GM12878 (cell line): ENCODE results near the gene ATP6V1A. TPM values are rescaled to one million over a fixed set of nuclear protein-coding genes. Genes with fewer than 3 reads are reported as not detected.

Experiments used
- CBX5 ChIP-seq: sonication (generic); IDR thresholded peaks from 2 replicates; pipeline ENCODE4 v1.6.1; 2016; ENCODE audit warnings: low read depth, moderate library complexity, mild to moderate bottlenecking, inconsistent platforms
- KDM1A ChIP-seq: fragments of 200-600 bp; sonication (generic); IDR thresholded peaks from 2 replicates; pipeline ENCODE4 v1.6.1; 2016; ENCODE audit warnings: borderline replicate concordance
- NR2C2 ChIP-seq: IDR thresholded peaks from 2 replicates; pipeline ENCODE4 v1.6.1; 2011; ENCODE audit warnings: borderline replicate concordance, low read depth; ENCODE audit not compliant: control insufficient read depth, insufficient read length
- POLR2AphosphoS2 ChIP-seq: IDR thresholded peaks from 2 replicates; pipeline ENCODE4 v1.6.1; 2011; ENCODE audit warnings: low read depth, mild to moderate bottlenecking, low read length, improper control_type of control experiment, moderate library complexity
- RAD51 ChIP-seq: fragments of 450-650 bp; IDR thresholded peaks from 2 replicates; pipeline ENCODE4 v1.6.1; 2016; ENCODE audit warnings: moderate library complexity, mild to moderate bottlenecking, inconsistent platforms
- ZNF384 ChIP-seq: IDR thresholded peaks from 2 replicates; pipeline ENCODE4 v1.6.1; 2012; ENCODE audit warnings: low read depth, mild to moderate bottlenecking, low read length, improper control_type of control experiment, borderline replicate concordance
- ZSCAN29 ChIP-seq: fragments of 450-650 bp; IDR thresholded peaks from 2 replicates; pipeline ENCODE4 v1.6.1; 2017; ENCODE audit warnings: mild to moderate bottlenecking, moderate library complexity
- polyA plus RNA-seq, 11 experiments: library from polyadenylated mRNA; depleted of rRNA in 4 of 11; unstranded in 6 of 11; stranded (reverse) in 5 of 11; fragments of >200 nt; fragmentation: Nextera tagmentation in 4 of 11; fragmentation: Illumina TruSeq in 1 of 11; extraction: Ambion mirVana in 4 of 11; extraction: Trizol in 1 of 11; gene quantifications; 1 replicate in 1 of 11; 2 replicates in 10 of 11; pipeline versions ENCODE4 v1.2.1 to v1.2.3, GENCODE V29; 2011 to 2016; ENCODE audit warnings: inconsistent platforms in 2 of 11, missing spikeins in 2 of 11, low read depth in 1 of 11
- total RNA-seq, 4 experiments: library from RNA; depleted of rRNA in 3 of 4; stranded (reverse); fragments of >200 nt in 3 of 4; fragmentation: Illumina TruSeq in 1 of 4; extraction: Trizol in 1 of 4; gene quantifications; 2 replicates each; pipeline versions ENCODE4 v1.2.1 to v1.2.3, GENCODE V29; 2013 to 2021
- TF ChIP-seq, protein P1 (sequence below): fragments of 450-650 bp; IDR thresholded peaks from 2 replicates; pipeline ENCODE4 v1.6.1; 2016; ENCODE audit warnings: mild to moderate bottlenecking, moderate library complexity, borderline replicate concordance
- TF ChIP-seq, protein P2 (sequence below): fragments of 450-650 bp; IDR thresholded peaks from 2 replicates; pipeline ENCODE4 v1.6.1; 2017; ENCODE audit warnings: mild to moderate bottlenecking, moderate library complexity

Gene ATP6V1A
- total and polyA plus RNA-seq, 10 of the 15 experiments (the other 5 are each of a cell fraction or from before 2014, with no cell fraction given): 22.4 to 65.8 (median 47.7) TPM

DNA sequence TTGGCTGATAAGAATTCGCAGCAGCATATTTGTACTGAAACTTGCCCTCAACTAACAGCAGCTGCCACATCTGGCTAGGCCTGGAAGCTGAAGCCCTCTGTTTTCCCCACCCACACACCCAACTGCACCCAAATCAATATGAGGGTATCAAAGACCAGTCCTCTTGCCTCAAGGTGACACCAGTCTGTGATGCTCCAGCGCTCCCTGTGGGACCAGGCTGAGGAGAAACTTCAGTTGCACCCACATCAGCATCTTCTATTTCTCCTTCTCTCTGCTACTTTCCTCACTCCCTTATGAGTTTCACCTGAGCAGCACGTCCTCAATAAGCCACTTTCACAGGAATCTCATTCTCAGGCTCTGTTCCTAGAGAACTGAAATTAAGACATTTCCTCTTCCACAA is 73.0 kb downstream of the ATP6V1A start (continued):
- TF ChIP-seq POLR2AphosphoS2: no peak
- no peak for TF ChIP-seq NR2C2
- TF ChIP-seq KDM1A: no peak
- TF ChIP-seq, protein P1, sequence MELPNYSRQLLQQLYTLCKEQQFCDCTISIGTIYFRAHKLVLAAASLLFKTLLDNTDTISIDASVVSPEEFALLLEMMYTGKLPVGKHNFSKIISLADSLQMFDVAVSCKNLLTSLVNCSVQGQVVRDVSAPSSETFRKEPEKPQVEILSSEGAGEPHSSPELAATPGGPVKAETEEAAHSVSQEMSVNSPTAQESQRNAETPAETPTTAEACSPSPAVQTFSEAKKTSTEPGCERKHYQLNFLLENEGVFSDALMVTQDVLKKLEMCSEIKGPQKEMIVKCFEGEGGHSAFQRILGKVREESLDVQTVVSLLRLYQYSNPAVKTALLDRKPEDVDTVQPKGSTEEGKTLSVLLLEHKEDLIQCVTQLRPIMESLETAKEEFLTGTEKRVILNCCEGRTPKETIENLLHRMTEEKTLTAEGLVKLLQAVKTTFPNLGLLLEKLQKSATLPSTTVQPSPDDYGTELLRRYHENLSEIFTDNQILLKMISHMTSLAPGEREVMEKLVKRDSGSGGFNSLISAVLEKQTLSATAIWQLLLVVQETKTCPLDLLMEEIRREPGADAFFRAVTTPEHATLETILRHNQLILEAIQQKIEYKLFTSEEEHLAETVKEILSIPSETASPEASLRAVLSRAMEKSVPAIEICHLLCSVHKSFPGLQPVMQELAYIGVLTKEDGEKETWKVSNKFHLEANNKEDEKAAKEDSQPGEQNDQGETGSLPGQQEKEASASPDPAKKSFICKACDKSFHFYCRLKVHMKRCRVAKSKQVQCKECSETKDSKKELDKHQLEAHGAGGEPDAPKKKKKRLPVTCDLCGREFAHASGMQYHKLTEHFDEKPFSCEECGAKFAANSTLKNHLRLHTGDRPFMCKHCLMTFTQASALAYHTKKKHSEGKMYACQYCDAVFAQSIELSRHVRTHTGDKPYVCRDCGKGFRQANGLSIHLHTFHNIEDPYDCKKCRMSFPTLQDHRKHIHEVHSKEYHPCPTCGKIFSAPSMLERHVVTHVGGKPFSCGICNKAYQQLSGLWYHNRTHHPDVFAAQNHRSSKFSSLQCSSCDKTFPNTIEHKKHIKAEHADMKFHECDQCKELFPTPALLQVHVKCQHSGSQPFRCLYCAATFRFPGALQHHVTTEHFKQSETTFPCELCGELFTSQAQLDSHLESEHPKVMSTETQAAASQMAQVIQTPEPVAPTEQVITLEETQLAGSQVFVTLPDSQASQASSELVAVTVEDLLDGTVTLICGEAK: no peak
- TF ChIP-seq, protein P2, sequence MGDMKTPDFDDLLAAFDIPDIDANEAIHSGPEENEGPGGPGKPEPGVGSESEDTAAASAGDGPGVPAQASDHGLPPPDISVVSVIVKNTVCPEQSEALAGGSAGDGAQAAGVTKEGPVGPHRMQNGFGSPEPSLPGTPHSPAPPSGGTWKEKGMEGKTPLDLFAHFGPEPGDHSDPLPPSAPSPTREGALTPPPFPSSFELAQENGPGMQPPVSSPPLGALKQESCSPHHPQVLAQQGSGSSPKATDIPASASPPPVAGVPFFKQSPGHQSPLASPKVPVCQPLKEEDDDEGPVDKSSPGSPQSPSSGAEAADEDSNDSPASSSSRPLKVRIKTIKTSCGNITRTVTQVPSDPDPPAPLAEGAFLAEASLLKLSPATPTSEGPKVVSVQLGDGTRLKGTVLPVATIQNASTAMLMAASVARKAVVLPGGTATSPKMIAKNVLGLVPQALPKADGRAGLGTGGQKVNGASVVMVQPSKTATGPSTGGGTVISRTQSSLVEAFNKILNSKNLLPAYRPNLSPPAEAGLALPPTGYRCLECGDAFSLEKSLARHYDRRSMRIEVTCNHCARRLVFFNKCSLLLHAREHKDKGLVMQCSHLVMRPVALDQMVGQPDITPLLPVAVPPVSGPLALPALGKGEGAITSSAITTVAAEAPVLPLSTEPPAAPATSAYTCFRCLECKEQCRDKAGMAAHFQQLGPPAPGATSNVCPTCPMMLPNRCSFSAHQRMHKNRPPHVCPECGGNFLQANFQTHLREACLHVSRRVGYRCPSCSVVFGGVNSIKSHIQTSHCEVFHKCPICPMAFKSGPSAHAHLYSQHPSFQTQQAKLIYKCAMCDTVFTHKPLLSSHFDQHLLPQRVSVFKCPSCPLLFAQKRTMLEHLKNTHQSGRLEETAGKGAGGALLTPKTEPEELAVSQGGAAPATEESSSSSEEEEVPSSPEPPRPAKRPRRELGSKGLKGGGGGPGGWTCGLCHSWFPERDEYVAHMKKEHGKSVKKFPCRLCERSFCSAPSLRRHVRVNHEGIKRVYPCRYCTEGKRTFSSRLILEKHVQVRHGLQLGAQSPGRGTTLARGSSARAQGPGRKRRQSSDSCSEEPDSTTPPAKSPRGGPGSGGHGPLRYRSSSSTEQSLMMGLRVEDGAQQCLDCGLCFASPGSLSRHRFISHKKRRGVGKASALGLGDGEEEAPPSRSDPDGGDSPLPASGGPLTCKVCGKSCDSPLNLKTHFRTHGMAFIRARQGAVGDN: no peak
- TF ChIP-seq ZNF384: no peak
- TF ChIP-seq CBX5: no peak
- TF ChIP-seq RAD51: no peak
- TF ChIP-seq ZSCAN29: no peak
